Activated CD8-positive, alpha-beta T cell treated with anti-CD3 and anti-CD28 coated beads for 36 hours (primary cell): ENCODE measurements around the gene SYT12. TPM values are rescaled to one million over a fixed set of nuclear protein-coding genes. Genes with fewer than 3 reads are reported as not detected.

Source experiments
- ATAC-seq: fragments of 200-7000 bp; cut with Tn5 transposase; one replicate; pipeline ENCODE4 v1.10.0; 2021; ENCODE audit warnings: mild to moderate bottlenecking, moderate library complexity
- CTCF ChIA-PET: fragments of 350-600 bp; sonication (Branson Sonifier 250); formaldehyde crosslinking; loops from one replicate; lab custom pipeline; 2021; ENCODE audit warnings: antibody characterized with exemption; lab: Charles Lee
- POLR2A ChIA-PET: fragments of 350-600 bp; sonication (Branson Sonifier 250); formaldehyde crosslinking; loops from one replicate; lab custom pipeline; 2021; ENCODE audit warnings: antibody characterized with exemption; lab: Charles Lee
- DNase-seq: peaks from one replicate; pipeline ENCODE4 v3.0.0-alpha.2; 2020
- H3K27ac Mint-ChIP-seq: one replicate; pipeline ENCODE4 v1.8.0; 2021; ENCODE audit warnings: mild to moderate bottlenecking, mixed read lengths
- H3K27me3 Mint-ChIP-seq: one replicate; pipeline ENCODE4 v1.8.0; 2021; ENCODE audit warnings: mixed read lengths
- H3K36me3 Mint-ChIP-seq: one replicate; pipeline ENCODE4 v1.8.0; 2021; ENCODE audit warnings: low read depth, mixed read lengths
- H3K4me1 Mint-ChIP-seq: one replicate; pipeline ENCODE4 v1.8.0; 2021; ENCODE audit warnings: low read depth, mixed read lengths
- H3K4me3 Mint-ChIP-seq: one replicate; pipeline ENCODE4 v1.8.0; 2021; ENCODE audit warnings: mild to moderate bottlenecking, moderate library complexity, mixed read lengths
- H3K9me3 Mint-ChIP-seq: one replicate; pipeline ENCODE4 v1.8.0; 2021; ENCODE audit warnings: mixed read lengths
- intact Hi-C: fragments of 100-400 bp; cut with micrococcal nuclease; formaldehyde crosslinking; loops from one replicate; pipeline ENCODE4 v1.10.0; 2022
- total RNA-seq, 2 experiments: library from RNA; stranded (reverse); gene quantifications; one replicate each; pipeline ENCODE4 v1.2.3, GENCODE V29; 2021
- TF ChIP-seq, protein P1 (sequence below): fragments of 200-600 bp; IDR thresholded peaks from one replicate; pipeline ENCODE4 v1.8.0; 2022; ENCODE audit warnings: antibody characterized with exemption, mild to moderate bottlenecking

SYT12 gene
- total RNA-seq, 2 experiments from 2014 or later, result not detected

- Mint-ChIP-seq H3K27ac (no peak overlapping the region), H3K36me3 (no peaks in the 10 kb centered on the region), H3K4me1 (no peaks in the 10 kb centered on the region), H3K4me3 (no peak overlapping the region), H3K9me3 (no peaks in the 10 kb centered on the region), H3K27me3 (peaks cover 4% of the 10 kb centered on the region)
- ChIA-PET CTCF (no interaction called here), POLR2A (no interaction called here)
- DNase-seq (no peak), ATAC-seq (no peak)
- TF ChIP-seq, protein P1, sequence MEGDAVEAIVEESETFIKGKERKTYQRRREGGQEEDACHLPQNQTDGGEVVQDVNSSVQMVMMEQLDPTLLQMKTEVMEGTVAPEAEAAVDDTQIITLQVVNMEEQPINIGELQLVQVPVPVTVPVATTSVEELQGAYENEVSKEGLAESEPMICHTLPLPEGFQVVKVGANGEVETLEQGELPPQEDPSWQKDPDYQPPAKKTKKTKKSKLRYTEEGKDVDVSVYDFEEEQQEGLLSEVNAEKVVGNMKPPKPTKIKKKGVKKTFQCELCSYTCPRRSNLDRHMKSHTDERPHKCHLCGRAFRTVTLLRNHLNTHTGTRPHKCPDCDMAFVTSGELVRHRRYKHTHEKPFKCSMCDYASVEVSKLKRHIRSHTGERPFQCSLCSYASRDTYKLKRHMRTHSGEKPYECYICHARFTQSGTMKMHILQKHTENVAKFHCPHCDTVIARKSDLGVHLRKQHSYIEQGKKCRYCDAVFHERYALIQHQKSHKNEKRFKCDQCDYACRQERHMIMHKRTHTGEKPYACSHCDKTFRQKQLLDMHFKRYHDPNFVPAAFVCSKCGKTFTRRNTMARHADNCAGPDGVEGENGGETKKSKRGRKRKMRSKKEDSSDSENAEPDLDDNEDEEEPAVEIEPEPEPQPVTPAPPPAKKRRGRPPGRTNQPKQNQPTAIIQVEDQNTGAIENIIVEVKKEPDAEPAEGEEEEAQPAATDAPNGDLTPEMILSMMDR, result no peak
- intact Hi-C loops, result no loop called here
These were observed 22.4 kb downstream of the SYT12 start for GRCh38 chr11:67045314-67045713.

- ATAC-seq, result no peak
- no peaks in the 10 kb centered on the region for H3K36me3 Mint-ChIP-seq
These were observed 25.7 kb downstream of the SYT12 start for GRCh38 chr11:67048515-67049130.

GRCh38 chr11:67050139-67050538 lies 27.2 kb downstream of the SYT12 start:
- Mint-ChIP-seq H3K27me3 (peaks cover 7% of the 10 kb centered on the region), H3K4me1 (no peaks in the 10 kb centered on the region), H3K9me3 (no peaks in the 10 kb centered on the region), H3K27ac (no peak overlapping the region), H3K36me3 (no peaks in the 10 kb centered on the region), H3K4me3 (no peak overlapping the region)
- ChIA-PET POLR2A (interaction anchor here (0.6 kb wide), 1 partner anchor 183 kb away, joined by 5 read pairs; no protein-coding TSS in a partner anchor), CTCF (interaction anchor here (8.8 kb wide), 1 partner anchor 22 kb away, joined by 67 read pairs; no protein-coding TSS in a partner anchor)
- DNase-seq (no peak), ATAC-seq (no peak)
- intact Hi-C loops, result no loop called here
- TF ChIP-seq, protein P1, result no peak

More at GRCh38 chr11:67048515-67049130, 25.7 kb downstream of the SYT12 start:
- TF ChIP-seq, protein P1, result no peak
- Mint-ChIP-seq H3K27ac (no peak overlapping the region), H3K4me1 (no peaks in the 10 kb centered on the region), H3K27me3 (peaks cover 7% of the 10 kb centered on the region), H3K9me3 (no peaks in the 10 kb centered on the region), H3K4me3 (no peak overlapping the region)
- CTCF ChIA-PET, result interaction anchor here (1.0 kb wide), 1 partner anchor 205 kb away, joined by 3 read pairs; no protein-coding TSS in a partner anchor
- intact Hi-C loops, result no loop called here
- POLR2A ChIA-PET, result no interaction called here
- DNase-seq, result no peak

DNA sequence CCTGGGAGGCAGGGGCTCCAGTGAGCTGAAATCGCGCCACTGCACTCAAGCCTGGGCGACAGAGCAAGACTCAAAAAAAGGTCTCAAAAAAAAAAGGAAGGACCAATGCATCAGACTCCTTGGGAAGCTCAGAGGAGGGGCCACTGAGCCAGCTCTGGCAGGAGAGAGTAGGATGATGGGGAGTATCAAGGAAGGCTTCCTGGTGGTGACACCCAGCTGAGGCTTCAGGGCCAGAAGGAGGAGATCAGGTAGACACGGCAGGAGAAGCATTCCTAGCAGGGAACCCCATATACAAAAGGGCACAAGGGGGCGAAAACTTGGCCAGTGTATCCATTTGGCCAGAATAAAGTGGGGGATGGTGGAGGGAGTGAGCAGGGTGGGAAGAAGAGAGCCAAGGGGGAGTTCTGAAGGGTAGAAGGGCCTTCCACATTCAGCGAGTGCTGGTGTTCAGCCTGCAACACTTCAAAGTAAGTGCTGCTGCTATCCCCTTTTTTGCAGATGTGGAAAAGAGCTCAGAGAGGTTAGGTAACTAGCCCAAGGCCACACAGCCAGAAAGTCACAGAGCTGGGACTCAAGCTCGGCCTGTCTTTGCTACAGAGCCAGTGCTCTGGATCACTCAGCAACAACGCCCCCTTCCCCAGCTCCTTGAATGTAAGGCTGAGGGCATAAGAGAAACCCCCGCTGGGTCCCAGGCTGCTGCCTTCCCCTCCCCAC lies 28.4 kb downstream of the SYT12 start:
- no peak overlapping the region for H3K4me3 Mint-ChIP-seq
- no peaks in the 10 kb centered on the region for H3K36me3 Mint-ChIP-seq
- DNase-seq, result no peak
- no peaks in the 10 kb centered on the region for H3K9me3 Mint-ChIP-seq
- peaks cover 11% of the 10 kb centered on the region for H3K4me1 Mint-ChIP-seq
- intact Hi-C loops, result no loop called here
- H3K27ac Mint-ChIP-seq, result no peak overlapping the region
- no peak for ATAC-seq
- TF ChIP-seq, protein P1, result no peak
- ChIA-PET POLR2A (no interaction called here), CTCF (interaction anchor here (1.5 to 8.8 kb wide), 2 partner anchors 10 to 21 kb away, joined by 3 to 67 read pairs; no protein-coding TSS in a partner anchor)
- H3K27me3 Mint-ChIP-seq, result peaks cover 6% of the 10 kb centered on the region
